Heart left ventricle (tissue), 16 donors: ENCODE results near the gene HERC3. TPM values are rescaled to one million over a fixed set of nuclear protein-coding genes. Genes with fewer than 3 reads are reported as not detected.

Experiments used
- ATAC-seq, 4 donors: fragments of 200-7000 bp; cut with Tn5 transposase; one replicate each; pipeline ENCODE4 v1.9.1; 2020 to 2022; ENCODE audit warnings: moderate library complexity in 4 of 4, mild to moderate bottlenecking in 3 of 4, moderate number of reproducible peaks in 1 of 4
- DNase-seq, 5 donors: peaks; one replicate each; pipeline ENCODE4 v3.0.0-alpha.2; 2020
- H3K27ac ChIP-seq, 12 donors: fragments of 200-600 bp; sonication (generic) in 4 of 12; one replicate each; pipeline versions ENCODE4 v1.5.0 to v1.8.0; 2016 to 2022; ENCODE audit warnings: mild to moderate bottlenecking in 2 of 12
- H3K27me3 ChIP-seq, 9 donors: fragments of 200-600 bp; sonication (generic) in 2 of 9; one replicate each; pipeline versions ENCODE4 v1.5.1 to v1.8.0; 2016 to 2022; ENCODE audit warnings: mild to moderate bottlenecking in 3 of 9
- H3K36me3 ChIP-seq, 9 donors: fragments of 200-600 bp; sonication (generic) in 2 of 9; one replicate each; pipeline versions ENCODE4 v1.5.0 to v1.8.0; 2018 to 2022; ENCODE audit warnings: mild to moderate bottlenecking in 2 of 9
- H3K4me1 ChIP-seq, 12 donors: fragments of 200-600 bp; sonication (generic) in 4 of 12; one replicate each; pipeline versions ENCODE4 v1.5.0 to v1.8.0; 2016 to 2022; ENCODE audit warnings: mild to moderate bottlenecking in 3 of 12
- H3K4me3 ChIP-seq, 12 donors: fragments of 200-600 bp; sonication (generic) in 4 of 12; one replicate each; pipeline versions ENCODE4 v1.5.0 to v1.8.0; 2017 to 2022; ENCODE audit warnings: mild to moderate bottlenecking in 9 of 12, moderate library complexity in 4 of 12
- H3K9me3 ChIP-seq, 12 donors: fragments of 200-600 bp; sonication (generic) in 4 of 12; one replicate each; pipeline versions ENCODE4 v1.5.0 to v1.8.0; 2016 to 2022; ENCODE audit warnings: mild to moderate bottlenecking in 1 of 12
- CTCF ChIP-seq, 12 donors: fragments of 200-600 bp; sonication (generic) in 4 of 12; IDR thresholded peaks; one replicate each; pipeline versions ENCODE4 v1.5.0 to v1.8.0; 2018 to 2022; ENCODE audit warnings: antibody characterized with exemption in 12 of 12, mild to moderate bottlenecking in 5 of 12
- POLR2A ChIP-seq, 2 donors: fragments of 450-650 bp; IDR thresholded peaks; one replicate each; pipeline ENCODE4 v1.6.1; 2017; ENCODE audit warnings: antibody characterized with exemption in 2 of 2, mild to moderate bottlenecking in 2 of 2, moderate library complexity in 2 of 2
- WGBS, 4 donors: extraction: QIAGEN DNeasy Blood & Tissue Kit in 2 of 4; methylation state at CpG; one replicate each; pipeline versions ENCODE4 v1.1.5 to v1.1.7; 2013 to 2018; 5-methylcytosine and 5-hydroxymethylcytosine counted together
- intact Hi-C, 10 donors: fragments of 100-400 bp; cut with DNase I; formaldehyde crosslinking; loops; one replicate each; pipeline versions ENCODE4 v1.11.1 to v1.14.2; 2022
- polyA plus RNA-seq, 2 donors: library from polyadenylated mRNA; stranded (reverse); fragments of 200-250 nt; gene quantifications; one replicate each; pipeline ENCODE4 v1.2.3, GENCODE V29; 2013
- total RNA-seq, 9 donors: library from RNA; depleted of rRNA in 2 of 9; stranded (reverse); fragments of >200 nt in 2 of 9; fragmentation: NEBNext Ultra II Directional in 3 of 9; extraction: Animal tissue kit (Norgen Biotek cat#: 25700) in 3 of 9; gene quantifications; one replicate each; pipeline versions ENCODE4 v1.1.0 to v1.2.4, GENCODE V29; 2016 to 2023
- donor health status: ischemic (EF 13 %, LVEDD 7.1; RV severe dilation, severe dysfunction).
- donor health status: healthy with polysubstance abuse.
- donor health status: DM: no; HTN: yes; CAD: no.
- donor health status: DM: no; HTN: no; CAD: no.
- donor health status: ischemic (EF 25% LVEDD 6.9; RV normal size, moderate dysfunction).
- donor health status: ischemic (EF 25% LVEDD 5.7; RV mildly dilated, moderate dysfunction).
- donor health status: healthy.
- donor health status: DM: yes; HTN: yes; CAD: no.
- donor health status: ischemic (EF 35%, LVEDD 5.7; RV mildly dilated, moderate dysfunction).
- donor health status: nonischemic (EF 11% LVEDD 7.7; RV severe dilation, severe dysfunction).
- donor health status: DM: yes; HTN: yes; CAD: no.
- donor health status: PGD.
- donor health status: ischemic (EF 29% LVEDD 5.4; RV normal size, mild dysfunction).
- donor health status: nonischemic (EF 23%, LVEDD 6.1; RV moderate dilation, normal function).

HERC3 gene
- total and polyA plus RNA-seq, 11 donors = 10.4 to 66.6 (median 48.4) TPM

DNA sequence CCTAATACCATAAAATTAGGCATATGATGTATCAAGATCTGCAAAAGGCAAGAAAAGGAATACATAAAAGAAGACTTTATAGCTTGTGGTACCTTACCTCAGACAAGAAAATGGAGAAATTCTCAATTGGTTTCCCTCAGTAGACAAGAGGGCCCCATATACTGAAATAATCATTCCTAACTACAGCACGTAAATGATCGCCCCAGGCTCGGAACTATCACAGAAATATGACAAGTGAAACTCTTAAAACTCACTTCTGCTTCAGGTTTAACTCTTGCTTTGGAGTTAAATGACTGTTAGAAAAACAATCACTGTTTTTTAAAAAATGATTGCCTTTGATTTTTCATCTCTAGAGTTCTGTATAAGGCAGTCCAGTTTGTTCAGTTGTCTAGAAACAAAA, 144.0 kb downstream of the HERC3 start:
- Histone ChIP-seq H3K4me3 (no peak overlapping the region), H3K27me3 (no peaks in the 10 kb centered on the region), H3K4me1 (peaks cover 0 to 38% (median 10%) of the 10 kb centered on the region in 12 donors), H3K36me3 (peaks cover 0 to 65% (median 42%) of the 10 kb centered on the region in 9 donors), H3K9me3 (no peaks in the 10 kb centered on the region), H3K27ac (peak overlapping the region in 3 of 12 donors; percentile 8 to 36 (median 11))
- ATAC-seq = no peak
- WGBS, 4 donors = 75 to 88% (median 80%) methylated on average over 3 of the region's 3 CpGs
- TF ChIP-seq CTCF (IDR thresholded peaks at IDR 0.05) (no peak), POLR2A (IDR thresholded peaks at IDR 0.05) (no peak)
- no peak for DNase-seq
- intact Hi-C loops = no loop called here

GRCh38 chr4:88737307-88737941, 145.1 kb downstream of the HERC3 start:
- intact Hi-C loops = no loop called here
- H3K27me3 ChIP-seq = no peaks in the 10 kb centered on the region
- ATAC-seq = peak; percentile 9 to 40 (median 12)
- TF ChIP-seq POLR2A (IDR thresholded peaks at IDR 0.05) (no peak), CTCF (IDR thresholded peaks at IDR 0.05) (no peak)
- no peak overlapping the region for H3K4me3 ChIP-seq
- DNase-seq = no peak
- no peaks in the 10 kb centered on the region for H3K9me3 ChIP-seq
- H3K27ac ChIP-seq = peak overlapping the region in 2 of 12 donors; percentile 1 to 16
- peaks cover 0 to 38% (median 10%) of the 10 kb centered on the region in 12 donors for H3K4me1 ChIP-seq
- WGBS, 4 donors = 65 to 73% (median 67%) methylated on average over 14 of the region's 14 CpGs
- H3K36me3 ChIP-seq = peaks cover 0 to 63% (median 36%) of the 10 kb centered on the region in 9 donors

DNA sequence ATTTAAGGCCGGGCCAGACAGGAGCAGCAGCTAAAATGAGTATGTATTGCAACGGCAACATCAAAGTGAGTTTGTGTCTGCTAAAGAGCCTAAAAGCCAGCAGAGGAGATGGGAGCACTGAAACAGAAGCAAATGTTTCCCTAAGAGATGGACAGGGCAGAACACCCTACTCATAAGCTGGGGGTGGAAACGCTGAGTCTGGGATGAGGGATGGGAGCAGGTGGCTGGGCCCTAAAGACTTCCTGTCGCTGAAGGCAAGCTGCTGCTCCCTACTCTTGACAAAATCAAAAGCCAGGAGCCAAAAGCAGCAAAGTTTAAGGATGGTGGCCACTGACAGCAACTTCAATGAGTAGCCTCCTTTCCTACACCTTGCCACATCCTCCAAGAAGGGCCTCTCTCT, 145.9 kb downstream of the HERC3 start:
- Histone ChIP-seq H3K9me3 (no peaks in the 10 kb centered on the region), H3K36me3 (peaks cover 0 to 64% (median 32%) of the 10 kb centered on the region in 9 donors), H3K4me1 (peaks cover 0 to 38% (median 10%) of the 10 kb centered on the region in 12 donors), H3K4me3 (no peak overlapping the region), H3K27me3 (no peaks in the 10 kb centered on the region), H3K27ac (peak overlapping the region in 1 of 12 donors; percentile 1)
- 87 to 95% (median 94%) methylated on average over 4 of the region's 4 CpGs for WGBS, 4 donors
- TF ChIP-seq CTCF (IDR thresholded peaks at IDR 0.05) (no peak), POLR2A (IDR thresholded peaks at IDR 0.05) (no peak)
- ATAC-seq (no peak), DNase-seq (no peak)
- intact Hi-C loops = no loop called here

DNA sequence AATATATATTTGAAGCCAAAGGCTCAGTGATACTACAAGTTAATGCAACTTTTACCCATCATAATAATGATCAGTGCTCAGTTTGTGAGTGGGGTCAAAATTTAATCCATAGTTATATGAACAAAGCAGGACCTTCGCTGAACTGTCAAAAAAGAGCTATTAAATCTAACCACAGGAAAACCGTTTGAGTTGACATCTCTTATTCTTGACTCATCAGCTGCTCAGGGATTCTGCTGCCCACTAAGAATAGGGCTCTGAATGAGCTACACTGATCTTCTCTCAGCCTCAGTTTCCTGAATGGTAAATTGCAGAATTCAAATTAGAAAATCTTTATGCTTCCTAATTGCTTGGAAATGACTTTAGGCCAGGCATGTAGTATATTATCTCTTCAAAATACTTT, 150.3 kb downstream of the HERC3 start:
- Histone ChIP-seq H3K27me3 (no peaks in the 10 kb centered on the region), H3K4me3 (no peak overlapping the region), H3K9me3 (no peaks in the 10 kb centered on the region), H3K4me1 (peaks cover 0 to 30% (median 9%) of the 10 kb centered on the region in 12 donors), H3K27ac (no peak overlapping the region), H3K36me3 (peaks cover 0 to 83% (median 56%) of the 10 kb centered on the region in 9 donors)
- WGBS, 4 donors = 69 to 83% (median 77%) methylated on average over 2 of the region's 2 CpGs
- no peak for TF ChIP-seq POLR2A (IDR thresholded peaks at IDR 0.05)
- TF ChIP-seq CTCF (IDR thresholded peaks at IDR 0.05) = no peak
- no peak for ATAC-seq
- intact Hi-C loops = no loop called here
- no peak for DNase-seq
